CD4-positive, alpha-beta T cell (primary cell): ENCODE results near the gene DSE. TPM values are rescaled to one million over a fixed set of nuclear protein-coding genes. Genes with fewer than 3 reads are reported as not detected.

Source experiments
- ATAC-seq: fragments of 200-7000 bp; cut with Tn5 transposase; one replicate; pipeline ENCODE4 v1.10.0; 2022; ENCODE audit warnings: mild to moderate bottlenecking; ENCODE audit not compliant: poor library complexity
- CTCF ChIA-PET: fragments of 350-600 bp; sonication (Branson Sonifier 250); formaldehyde crosslinking; loops from one replicate; lab custom pipeline; 2021; ENCODE audit warnings: antibody characterized with exemption, inconsistent platforms; lab: Charles Lee
- POLR2A ChIA-PET: fragments of 350-600 bp; sonication (Branson Sonifier 250); formaldehyde crosslinking; loops from one replicate; lab custom pipeline; 2021; ENCODE audit warnings: antibody characterized with exemption, inconsistent platforms; lab: Charles Lee
- DNase-seq, 14 experiments: peaks; one replicate each; pipeline ENCODE4 v3.0.0-alpha.2; 2013 to 2020; ENCODE audit warnings: mixed read lengths in 2 of 14
- H3K27ac ChIP-seq, 2 donors: one replicate each; pipeline versions ENCODE4 v1.5.1 to v1.7.0; 2013; ENCODE audit warnings: low read length in 2 of 2, low read depth in 1 of 2, mild to moderate bottlenecking in 1 of 2
- H3K27me3 ChIP-seq, 2 experiments: 1 replicate in 1 of 2; 2 replicates in 1 of 2; pipeline versions ENCODE4 v1.6.1 to v1.7.0; 2013; ENCODE audit warnings: low read length in 2 of 2, control low read depth in 1 of 2, mild to moderate bottlenecking in 1 of 2, moderate library complexity in 1 of 2; ENCODE audit not compliant: insufficient read depth in 2 of 2, control insufficient read depth in 1 of 2
- H3K36me3 ChIP-seq: one replicate; pipeline ENCODE4 v1.6.1; 2013; ENCODE audit warnings: low read length, control low read depth; ENCODE audit not compliant: insufficient read depth
- H3K4me1 ChIP-seq: one replicate; pipeline ENCODE4 v1.6.1; 2013; ENCODE audit warnings: low read length, control low read depth; ENCODE audit not compliant: insufficient read depth
- H3K4me3 ChIP-seq: one replicate; pipeline ENCODE4 v1.5.1; 2013; ENCODE audit warnings: mild to moderate bottlenecking, low read length, moderate library complexity
- H3K9me3 ChIP-seq, 2 experiments: 1 replicate in 1 of 2; 2 replicates in 1 of 2; pipeline versions ENCODE4 v1.6.1 to v1.7.0; 2013; ENCODE audit warnings: low read length in 2 of 2, mild to moderate bottlenecking in 2 of 2, control low read depth in 1 of 2, moderate library complexity in 1 of 2; ENCODE audit not compliant: control insufficient read depth in 1 of 2, insufficient read depth in 1 of 2
- H3K27ac Mint-ChIP-seq: one replicate; pipeline ENCODE4 v1.8.0; 2020; ENCODE audit warnings: mixed read lengths
- H3K27me3 Mint-ChIP-seq: one replicate; pipeline ENCODE4 v1.8.0; 2021; ENCODE audit warnings: mixed read lengths
- H3K36me3 Mint-ChIP-seq: one replicate; pipeline ENCODE4 v1.8.0; 2021; ENCODE audit warnings: low read depth, mixed read lengths
- H3K4me1 Mint-ChIP-seq: one replicate; pipeline ENCODE4 v1.8.0; 2021; ENCODE audit warnings: low read depth, mixed read lengths
- H3K4me3 Mint-ChIP-seq: one replicate; pipeline ENCODE4 v1.8.0; 2020; ENCODE audit warnings: mild to moderate bottlenecking, mixed read lengths
- H3K9me3 Mint-ChIP-seq: one replicate; pipeline ENCODE4 v1.8.0; 2020; ENCODE audit warnings: mixed read lengths
- CTCF ChIP-seq: fragments of 200-600 bp; IDR thresholded peaks from one replicate; pipeline ENCODE4 v1.8.0; 2022; ENCODE audit warnings: antibody characterized with exemption, mild to moderate bottlenecking
- intact Hi-C, 2 experiments: fragments of 100-400 bp; cut with DNase I in 1 of 2; cut with micrococcal nuclease in 1 of 2; formaldehyde crosslinking; loops; one replicate each; pipeline versions ENCODE4 v1.15.1 to v1.9.0; 2023 to 2025; cut with DNase I, micrococcal nuclease
- total RNA-seq, 174 experiments: library from RNA in 2 of 174; stranded (reverse) in 2 of 174; gene quantifications; one replicate each; pipeline ENCODE4 v1.2.3 and lab custom pipeline; 2021 to 2026

The DSE gene
- total RNA-seq, 2 experiments from 2014 or later: 7.5 to 8.0 TPM

GRCh38 chr6:116387374-116387773, 16.6 kb downstream of the DSE start:
- H3K4me3 ChIP-seq: no peak overlapping the region

GRCh38 chr6:116388924-116389323, 18.2 kb downstream of the DSE start:
- CTCF ChIA-PET: interaction anchor here (1.0 kb wide), 1 partner anchor 22 kb away, joined by 3 read pairs; no protein-coding TSS in a partner anchor
- Mint-ChIP-seq H3K4me1 (peaks cover 33% of the 10 kb centered on the region), H3K27me3 (no peaks in the 10 kb centered on the region), H3K36me3 (no peaks in the 10 kb centered on the region), H3K9me3 (no peaks in the 10 kb centered on the region), H3K27ac (no peak overlapping the region), H3K4me3 (no peak overlapping the region)
- no peaks in the 10 kb centered on the region for H3K9me3 ChIP-seq
- no peaks in the 10 kb centered on the region for H3K36me3 ChIP-seq
- no peaks in the 10 kb centered on the region for H3K27me3 ChIP-seq
- no peak overlapping the region for H3K4me3 ChIP-seq
- ATAC-seq (no peak), DNase-seq (no peak)
- no peak for TF ChIP-seq CTCF
- intact Hi-C loops: no loop called here
- H3K4me1 ChIP-seq: peaks cover 20% of the 10 kb centered on the region
- POLR2A ChIA-PET: no interaction called here
- H3K27ac ChIP-seq: no peak overlapping the region

More at GRCh38 chr6:116387374-116387773, 16.6 kb downstream of the DSE start:
- Mint-ChIP-seq H3K36me3 (no peaks in the 10 kb centered on the region), H3K9me3 (no peaks in the 10 kb centered on the region), H3K27me3 (no peaks in the 10 kb centered on the region), H3K4me1 (peaks cover 19% of the 10 kb centered on the region), H3K27ac (peak overlapping the region; percentile 29), H3K4me3 (no peak overlapping the region)
- CTCF ChIA-PET: no interaction called here
- POLR2A ChIA-PET: no interaction called here
- TF ChIP-seq CTCF: no peak
- Histone ChIP-seq H3K9me3 (no peaks in the 10 kb centered on the region), H3K36me3 (no peaks in the 10 kb centered on the region), H3K27me3 (no peaks in the 10 kb centered on the region), H3K4me1 (peaks cover 14% of the 10 kb centered on the region), H3K27ac (no peak overlapping the region)
- intact Hi-C loops: no loop called here
- DNase-seq (peak in 3 of 14 experiments; percentile 9 to 78 (median 68)), ATAC-seq (no peak)

GRCh38 chr6:116389357-116389756, 18.6 kb downstream of the DSE start:
- POLR2A ChIA-PET: no interaction called here
- Histone ChIP-seq H3K4me1 (peaks cover 20% of the 10 kb centered on the region), H3K9me3 (no peaks in the 10 kb centered on the region), H3K27me3 (no peaks in the 10 kb centered on the region), H3K36me3 (no peaks in the 10 kb centered on the region), H3K27ac (no peak overlapping the region), H3K4me3 (no peak overlapping the region)
- intact Hi-C loops: no loop called here
- DNase-seq (no peak), ATAC-seq (no peak)
- Mint-ChIP-seq H3K27me3 (no peaks in the 10 kb centered on the region), H3K36me3 (no peaks in the 10 kb centered on the region), H3K27ac (no peak overlapping the region), H3K9me3 (no peaks in the 10 kb centered on the region), H3K4me1 (peaks cover 33% of the 10 kb centered on the region), H3K4me3 (no peak overlapping the region)
- CTCF ChIA-PET: interaction anchor here (1.0 kb wide), 1 partner anchor 22 kb away, joined by 3 read pairs; no protein-coding TSS in a partner anchor
- no peak for TF ChIP-seq CTCF
